ENCODE measurements around the gene SLC16A2.

The SLC16A2 gene

GRCh38 chrX:74431797-74432196 lies 10.5 kb downstream of the SLC16A2 start:
- Histone ChIP-seq H3K4me3 (ENCODE audit: low read length in 2 of 2) (no peak overlapping the region), H3K36me3 (replicated peaks in 1 of 2; ENCODE audit: control insufficient read depth in 2 of 2, insufficient read depth in 2 of 2, low read length in 2 of 2) (no peaks in the 10 kb centered on the region), H2BK15ac (ENCODE audit: low read length) (no peak overlapping the region), H2BK5ac (ENCODE audit: low read length) (no peak overlapping the region), H3K4ac (ENCODE audit: low read length) (no peak overlapping the region), H3K4me2 (ENCODE audit: insufficient read depth, low read length, poor library complexity, severe bottlenecking) (no peak overlapping the region), H3K9ac (ENCODE audit: low read depth, low read length, poor library complexity) (no peak overlapping the region), H3K79me1 (ENCODE audit: low read depth, low read length) (peaks cover 1% of the 10 kb centered on the region), H3K18ac (ENCODE audit: low read length) (no peak overlapping the region), H2AK5ac (ENCODE audit: low read depth, low read length) (no peak overlapping the region), H3K27me3 (ENCODE audit: control insufficient read depth in 3 of 3, insufficient read depth in 3 of 3, low read depth in 1 of 3, low read length in 3 of 3) (no peaks in the 10 kb centered on the region), H4K8ac (ENCODE audit: low read depth, low read length) (no peak overlapping the region), H3K4me1 (ENCODE audit: control insufficient read depth in 2 of 2, insufficient read depth in 1 of 2, low read depth in 1 of 2, low read length in 2 of 2) (peaks cover 0 to 9% of the 10 kb centered on the region in 2 donors), H3K14ac (ENCODE audit: low read length) (no peak overlapping the region), H4K91ac (ENCODE audit: low read depth, low read length, poor library complexity) (no peak overlapping the region), H3K9me3 (replicated peaks in 1 of 2; ENCODE audit: control insufficient read depth in 2 of 2, insufficient read depth in 1 of 2, low read depth in 1 of 2, low read length in 2 of 2) (no peaks in the 10 kb centered on the region), H2BK12ac (ENCODE audit: low read length) (no peak overlapping the region), H2BK120ac (ENCODE audit: low read depth, low read length) (no peak overlapping the region), H2AFZ (ENCODE audit: low read length) (peak overlapping the region; percentile 17), H3K23ac (ENCODE audit: low read depth, low read length, poor library complexity) (no peak overlapping the region), H3K27ac (replicated peaks; ENCODE audit: low read length) (peak overlapping the region; percentile 67)
- WGBS, 2 donors (ENCODE audit: extremely low coverage in 2 of 2, insufficient read length in 2 of 2, insufficient replicate concordance in 1 of 2): no CpG with 5 or more reads among the region's 2 CpGs
- peak; percentile 0 for DNase-seq (ENCODE audit: low spot score)

- H3K36me3 ChIP-seq (replicated peaks in 1 of 2; ENCODE audit: control insufficient read depth in 2 of 2, insufficient read depth in 2 of 2, low read length in 2 of 2): no peaks in the 10 kb centered on the region
- H3K9ac ChIP-seq (ENCODE audit: low read depth, low read length, poor library complexity): no peak overlapping the region
- no peak overlapping the region for H3K27ac ChIP-seq (replicated peaks; ENCODE audit: low read length)
- H2AK5ac ChIP-seq (ENCODE audit: low read depth, low read length): no peak overlapping the region
- no peak overlapping the region for H2BK15ac ChIP-seq (ENCODE audit: low read length)
- DNase-seq (ENCODE audit: low spot score): no peak
- no peak overlapping the region for H2BK12ac ChIP-seq (ENCODE audit: low read length)
- no peak overlapping the region for H3K4me2 ChIP-seq (ENCODE audit: insufficient read depth, low read length, poor library complexity, severe bottlenecking)
- H4K91ac ChIP-seq (ENCODE audit: low read depth, low read length, poor library complexity): no peak overlapping the region
- no peak overlapping the region for H3K23ac ChIP-seq (ENCODE audit: low read depth, low read length, poor library complexity)
- H3K4me3 ChIP-seq (ENCODE audit: low read length in 2 of 2): no peak overlapping the region
- H2BK5ac ChIP-seq (ENCODE audit: low read length): no peak overlapping the region
- H2AFZ ChIP-seq (ENCODE audit: low read length): no peak overlapping the region
- peaks cover 1% of the 10 kb centered on the region for H3K79me1 ChIP-seq (ENCODE audit: low read depth, low read length)
- no peak overlapping the region for H4K8ac ChIP-seq (ENCODE audit: low read depth, low read length)
- peaks cover 0 to 9% of the 10 kb centered on the region in 2 donors for H3K4me1 ChIP-seq (ENCODE audit: control insufficient read depth in 2 of 2, insufficient read depth in 1 of 2, low read depth in 1 of 2, low read length in 2 of 2)
- H3K27me3 ChIP-seq (ENCODE audit: control insufficient read depth in 3 of 3, insufficient read depth in 3 of 3, low read depth in 1 of 3, low read length in 3 of 3): no peaks in the 10 kb centered on the region
- WGBS, 2 donors (ENCODE audit: extremely low coverage in 2 of 2, insufficient read length in 2 of 2, insufficient replicate concordance in 1 of 2): no CpG with 5 or more reads among the region's 1 CpG
- no peaks in the 10 kb centered on the region for H3K9me3 ChIP-seq (replicated peaks in 1 of 2; ENCODE audit: control insufficient read depth in 2 of 2, insufficient read depth in 1 of 2, low read depth in 1 of 2, low read length in 2 of 2)
- no peak overlapping the region for H3K18ac ChIP-seq (ENCODE audit: low read length)
- H3K4ac ChIP-seq (ENCODE audit: low read length): no peak overlapping the region
- H3K14ac ChIP-seq (ENCODE audit: low read length): no peak overlapping the region
- no peak overlapping the region for H2BK120ac ChIP-seq (ENCODE audit: low read depth, low read length)
Measured at GRCh38 chrX:74434336-74434735, 13.0 kb downstream of the SLC16A2 start.

GRCh38 chrX:74437530-74437929 lies 16.2 kb downstream of the SLC16A2 start:
- Histone ChIP-seq H3K18ac (ENCODE audit: low read length) (no peak overlapping the region), H3K27me3 (ENCODE audit: control insufficient read depth in 3 of 3, insufficient read depth in 3 of 3, low read depth in 1 of 3, low read length in 3 of 3) (no peaks in the 10 kb centered on the region), H3K4me2 (ENCODE audit: insufficient read depth, low read length, poor library complexity, severe bottlenecking) (no peak overlapping the region), H2BK5ac (ENCODE audit: low read length) (no peak overlapping the region), H3K4me1 (ENCODE audit: control insufficient read depth in 2 of 2, insufficient read depth in 1 of 2, low read depth in 1 of 2, low read length in 2 of 2) (peaks cover 0 to 3% of the 10 kb centered on the region in 2 donors), H3K9me3 (replicated peaks in 1 of 2; ENCODE audit: control insufficient read depth in 2 of 2, insufficient read depth in 1 of 2, low read depth in 1 of 2, low read length in 2 of 2) (no peaks in the 10 kb centered on the region), H3K27ac (replicated peaks; ENCODE audit: low read length) (no peak overlapping the region), H2BK15ac (ENCODE audit: low read length) (no peak overlapping the region), H3K4ac (ENCODE audit: low read length) (no peak overlapping the region), H3K9ac (ENCODE audit: low read depth, low read length, poor library complexity) (no peak overlapping the region), H3K14ac (ENCODE audit: low read length) (no peak overlapping the region), H3K36me3 (replicated peaks in 1 of 2; ENCODE audit: control insufficient read depth in 2 of 2, insufficient read depth in 2 of 2, low read length in 2 of 2) (no peaks in the 10 kb centered on the region), H2AK5ac (ENCODE audit: low read depth, low read length) (no peak overlapping the region), H2BK120ac (ENCODE audit: low read depth, low read length) (no peak overlapping the region), H3K79me1 (ENCODE audit: low read depth, low read length) (peaks cover 4% of the 10 kb centered on the region), H4K91ac (ENCODE audit: low read depth, low read length, poor library complexity) (no peak overlapping the region), H4K8ac (ENCODE audit: low read depth, low read length) (no peak overlapping the region), H2AFZ (ENCODE audit: low read length) (no peak overlapping the region), H3K4me3 (ENCODE audit: low read length in 2 of 2) (no peak overlapping the region), H2BK12ac (ENCODE audit: low read length) (no peak overlapping the region), H3K23ac (ENCODE audit: low read depth, low read length, poor library complexity) (no peak overlapping the region)
- no CpG with 5 or more reads among the region's 2 CpGs for WGBS, 2 donors (ENCODE audit: extremely low coverage in 2 of 2, insufficient read length in 2 of 2, insufficient replicate concordance in 1 of 2)
- no peak for DNase-seq (ENCODE audit: low spot score)

GRCh38 chrX:74438764-74439163 lies 17.5 kb downstream of the SLC16A2 start:
- no peaks in the 10 kb centered on the region for H3K27me3 ChIP-seq (ENCODE audit: control insufficient read depth in 3 of 3, insufficient read depth in 3 of 3, low read depth in 1 of 3, low read length in 3 of 3)
- H2BK120ac ChIP-seq (ENCODE audit: low read depth, low read length): no peak overlapping the region
- H3K4me1 ChIP-seq (ENCODE audit: control insufficient read depth in 2 of 2, insufficient read depth in 1 of 2, low read depth in 1 of 2, low read length in 2 of 2): no peaks in the 10 kb centered on the region
- no peak overlapping the region for H2BK12ac ChIP-seq (ENCODE audit: low read length)
- no peaks in the 10 kb centered on the region for H3K36me3 ChIP-seq (replicated peaks in 1 of 2; ENCODE audit: control insufficient read depth in 2 of 2, insufficient read depth in 2 of 2, low read length in 2 of 2)
- H2BK5ac ChIP-seq (ENCODE audit: low read length): no peak overlapping the region
- H3K23ac ChIP-seq (ENCODE audit: low read depth, low read length, poor library complexity): no peak overlapping the region
- H2AK5ac ChIP-seq (ENCODE audit: low read depth, low read length): no peak overlapping the region
- H2BK15ac ChIP-seq (ENCODE audit: low read length): no peak overlapping the region
- H3K79me1 ChIP-seq (ENCODE audit: low read depth, low read length): peaks cover 4% of the 10 kb centered on the region
- no peak overlapping the region for H2AFZ ChIP-seq (ENCODE audit: low read length)
- DNase-seq (ENCODE audit: low spot score): no peak
- H3K4me3 ChIP-seq (ENCODE audit: low read length in 2 of 2): no peak overlapping the region
- WGBS, 2 donors (ENCODE audit: extremely low coverage in 2 of 2, insufficient read length in 2 of 2, insufficient replicate concordance in 1 of 2): no CpG with 5 or more reads among the region's 3 CpGs
- no peak overlapping the region for H3K4ac ChIP-seq (ENCODE audit: low read length)
- H3K27ac ChIP-seq (replicated peaks; ENCODE audit: low read length): no peak overlapping the region
- H3K9ac ChIP-seq (ENCODE audit: low read depth, low read length, poor library complexity): no peak overlapping the region
- H3K4me2 ChIP-seq (ENCODE audit: insufficient read depth, low read length, poor library complexity, severe bottlenecking): no peak overlapping the region
- H4K91ac ChIP-seq (ENCODE audit: low read depth, low read length, poor library complexity): no peak overlapping the region
- no peak overlapping the region for H4K8ac ChIP-seq (ENCODE audit: low read depth, low read length)
- no peaks in the 10 kb centered on the region for H3K9me3 ChIP-seq (replicated peaks in 1 of 2; ENCODE audit: control insufficient read depth in 2 of 2, insufficient read depth in 1 of 2, low read depth in 1 of 2, low read length in 2 of 2)
- no peak overlapping the region for H3K14ac ChIP-seq (ENCODE audit: low read length)
- no peak overlapping the region for H3K18ac ChIP-seq (ENCODE audit: low read length)

Data from neuronal stem cell (in vitro differentiated cells).